GM23338 (cell line): ENCODE data around the gene EFCAB8. TPM values are rescaled to one million over a fixed set of nuclear protein-coding genes. Genes with fewer than 3 reads are reported as not detected.

Experiments used
- ATAC-seq: fragments of 200-7000 bp; cut with Tn5 transposase; 3 replicates; pipeline ENCODE4 v1.9.1; 2020
- DNase-seq: peaks from one replicate; pipeline ENCODE4 v3.0.0-alpha.2; 2015; ENCODE audit warnings: low spot score
- H2AFZ ChIP-seq: fragments of 200-600 bp; sonication (generic); 2 replicates; pipeline ENCODE4 v1.8.0; 2016; ENCODE audit warnings: antibody characterized with exemption, mild to moderate bottlenecking, moderate library complexity
- H3F3A ChIP-seq: fragments of 200-600 bp; sonication (generic); replicated peaks from 2 replicates; pipeline ENCODE4 v1.8.0; 2017; ENCODE audit warnings: antibody characterized with exemption, mixed run types, low read depth
- H3K27ac ChIP-seq: fragments of 200-600 bp; sonication (generic); 2 replicates; pipeline ENCODE4 v1.6.1; 2016; ENCODE audit warnings: low read depth
- H3K27me3 ChIP-seq: fragments of 200-600 bp; sonication (generic); 2 replicates; pipeline ENCODE4 v1.8.0; 2016; ENCODE audit warnings: mild to moderate bottlenecking, mixed run types, moderate library complexity; ENCODE audit not compliant: insufficient read depth
- H3K36me3 ChIP-seq: fragments of 200-600 bp; sonication (generic); 2 replicates; pipeline ENCODE4 v1.8.0; 2016; ENCODE audit warnings: mild to moderate bottlenecking; ENCODE audit not compliant: insufficient read depth
- H3K4me1 ChIP-seq: fragments of 200-600 bp; sonication (generic); 2 replicates; pipeline ENCODE4 v1.8.0; 2016; ENCODE audit warnings: mild to moderate bottlenecking, moderate library complexity; ENCODE audit not compliant: insufficient read depth
- H3K4me2 ChIP-seq: fragments of 200-600 bp; sonication (generic); 2 replicates; pipeline ENCODE4 v1.7.1; 2017; ENCODE audit warnings: mixed run types
- H3K4me3 ChIP-seq: fragments of 200-600 bp; sonication (generic); 2 replicates; pipeline ENCODE4 v1.6.1; 2016; ENCODE audit warnings: mixed run types
- H3K79me2 ChIP-seq: fragments of 200-600 bp; sonication (generic); replicated peaks from 2 replicates; pipeline ENCODE4 v1.8.0; 2017; ENCODE audit warnings: mild to moderate bottlenecking; ENCODE audit not compliant: insufficient read depth
- H3K9me2 ChIP-seq: fragments of 200-600 bp; sonication (generic); 2 replicates; pipeline ENCODE4 v1.8.0; 2017; ENCODE audit not compliant: insufficient read depth
- H4K20me1 ChIP-seq: fragments of 200-600 bp; sonication (generic); replicated peaks from 2 replicates; pipeline ENCODE4 v1.8.0; 2017; ENCODE audit warnings: mild to moderate bottlenecking; ENCODE audit not compliant: insufficient read depth
- H3K27ac Mint-ChIP-seq: 2 replicates; pipeline ENCODE4 v1.8.0; 2020; ENCODE audit warnings: inconsistent platforms, mild to moderate bottlenecking, moderate library complexity, mixed read lengths
- H3K27me3 Mint-ChIP-seq: 3 replicates; pipeline ENCODE4 v1.8.0; 2022; ENCODE audit warnings: low read depth, mild to moderate bottlenecking, moderate library complexity, mixed read lengths, inconsistent platforms; ENCODE audit not compliant: insufficient read depth, poor library complexity
- H3K36me3 Mint-ChIP-seq: 3 replicates; pipeline ENCODE4 v1.8.0; 2021; ENCODE audit warnings: low read depth, mild to moderate bottlenecking, inconsistent platforms, moderate library complexity, mixed read lengths
- H3K4me1 Mint-ChIP-seq: 3 replicates; pipeline ENCODE4 v1.8.0; 2020; ENCODE audit warnings: mild to moderate bottlenecking, inconsistent platforms, mixed read lengths
- H3K4me3 Mint-ChIP-seq: 3 replicates; pipeline ENCODE4 v1.8.0; 2021; ENCODE audit warnings: moderate library complexity, mild to moderate bottlenecking, inconsistent platforms, mixed read lengths
- H3K9me3 Mint-ChIP-seq: 3 replicates; pipeline ENCODE4 v1.8.0; 2020; ENCODE audit warnings: moderate library complexity, mild to moderate bottlenecking, inconsistent platforms, mixed read lengths
- CREB1 ChIP-seq: fragments of 250-450 bp; sonication (Bioruptor Pico); IDR thresholded peaks from 2 replicates; pipeline ENCODE4 v1.5.0; 2020; ENCODE audit warnings: low read depth, mild to moderate bottlenecking, moderate library complexity
- EZH2phosphoT487 ChIP-seq: fragments of 200-600 bp; sonication (generic); IDR thresholded peaks from one replicate; pipeline ENCODE4 v1.8.1; 2018; ENCODE audit warnings: antibody characterized with exemption; ENCODE audit not compliant: unreplicated experiment
- JUNB ChIP-seq: IDR thresholded peaks from one replicate; pipeline ENCODE4 v1.6.1; 2016; ENCODE audit warnings: antibody characterized with exemption; ENCODE audit not compliant: unreplicated experiment
- NANOG ChIP-seq: IDR thresholded peaks from 2 replicates; pipeline ENCODE4 v1.6.1; 2016; ENCODE audit warnings: antibody characterized with exemption, borderline replicate concordance
- POLR2AphosphoS5 ChIP-seq: IDR thresholded peaks from 2 replicates; pipeline ENCODE4 v1.6.1; 2016; ENCODE audit warnings: antibody characterized with exemption, low read depth
- STAT1 ChIP-seq: IDR thresholded peaks from one replicate; pipeline ENCODE4 v1.6.1; 2016; ENCODE audit warnings: antibody characterized with exemption; ENCODE audit not compliant: unreplicated experiment
- ZNF331 ChIP-seq: fragments of 250-450 bp; sonication (Bioruptor Pico); IDR thresholded peaks from 2 replicates; pipeline ENCODE4 v1.5.0; 2020; ENCODE audit warnings: low read depth, mild to moderate bottlenecking, moderate library complexity
- polyA plus RNA-seq: library from polyadenylated mRNA; unstranded; fragments of >200 nt; fragmentation: Nextera tagmentation; extraction: Ambion mirVana; gene quantifications from 2 replicates; pipeline ENCODE4 v1.2.1, GENCODE V29; 2016
- total RNA-seq: library from RNA; depleted of rRNA; stranded (reverse); fragments of >200 nt; shearing (Covaris generic); gene quantifications from 2 replicates; pipeline ENCODE4 v1.2.3, GENCODE V29; 2014
- TF ChIP-seq, protein P1 (sequence below): IDR thresholded peaks from one replicate; pipeline ENCODE4 v1.6.1; 2018; ENCODE audit warnings: antibody characterized with exemption; ENCODE audit not compliant: unreplicated experiment
- TF ChIP-seq, protein P2 (sequence below), 2 experiments: fragments of 200-600 bp in 1 of 2; sonication (generic) in 1 of 2; conservative IDR thresholded peaks; 2 replicates each; pipeline versions ENCODE4 v1.5.1 to v1.6.1; 2016 to 2017; ENCODE audit warnings: antibody characterized with exemption in 2 of 2, low read depth in 2 of 2, mild to moderate bottlenecking in 2 of 2, moderate library complexity in 1 of 2
- TF ChIP-seq, protein P3 (sequence below): fragments of 250-450 bp; sonication (Bioruptor Pico); IDR thresholded peaks from 2 replicates; pipeline ENCODE4 v1.5.0; 2020; ENCODE audit warnings: mild to moderate bottlenecking, moderate library complexity
- TF ChIP-seq, protein P4 (sequence below): IDR thresholded peaks from 2 replicates; pipeline ENCODE4 v1.6.1; 2016; ENCODE audit warnings: antibody characterized with exemption

EFCAB8 gene
- total and polyA plus RNA-seq, 2 experiments from 2014 or later: 0.35 TPM; not detected in 1

DNA sequence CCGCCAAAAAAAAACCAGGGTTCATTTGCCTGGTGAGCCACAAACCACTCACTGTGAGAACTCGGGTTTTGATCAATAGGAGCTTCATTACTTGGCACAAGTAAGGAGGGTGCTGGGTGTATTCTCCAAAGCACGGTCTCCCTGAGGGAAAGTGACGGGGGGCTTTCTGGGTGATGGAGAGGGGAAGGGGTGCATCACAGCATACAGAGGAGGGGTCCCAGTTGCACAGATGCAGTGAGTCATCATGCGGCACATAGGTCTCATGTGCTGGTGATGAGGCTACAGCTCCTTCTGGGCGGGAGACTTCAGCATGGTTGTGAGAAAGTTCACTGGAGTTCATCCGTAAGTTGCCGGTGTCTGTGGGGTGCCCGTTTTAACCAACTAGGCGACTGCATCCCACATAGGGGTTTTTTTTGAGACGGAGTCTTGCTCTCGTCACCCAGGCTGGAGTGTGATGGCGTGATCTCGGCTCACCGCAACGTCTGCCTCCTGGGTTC lies 109.3 kb downstream of the EFCAB8 start (continued):
- TF ChIP-seq, protein P1, sequence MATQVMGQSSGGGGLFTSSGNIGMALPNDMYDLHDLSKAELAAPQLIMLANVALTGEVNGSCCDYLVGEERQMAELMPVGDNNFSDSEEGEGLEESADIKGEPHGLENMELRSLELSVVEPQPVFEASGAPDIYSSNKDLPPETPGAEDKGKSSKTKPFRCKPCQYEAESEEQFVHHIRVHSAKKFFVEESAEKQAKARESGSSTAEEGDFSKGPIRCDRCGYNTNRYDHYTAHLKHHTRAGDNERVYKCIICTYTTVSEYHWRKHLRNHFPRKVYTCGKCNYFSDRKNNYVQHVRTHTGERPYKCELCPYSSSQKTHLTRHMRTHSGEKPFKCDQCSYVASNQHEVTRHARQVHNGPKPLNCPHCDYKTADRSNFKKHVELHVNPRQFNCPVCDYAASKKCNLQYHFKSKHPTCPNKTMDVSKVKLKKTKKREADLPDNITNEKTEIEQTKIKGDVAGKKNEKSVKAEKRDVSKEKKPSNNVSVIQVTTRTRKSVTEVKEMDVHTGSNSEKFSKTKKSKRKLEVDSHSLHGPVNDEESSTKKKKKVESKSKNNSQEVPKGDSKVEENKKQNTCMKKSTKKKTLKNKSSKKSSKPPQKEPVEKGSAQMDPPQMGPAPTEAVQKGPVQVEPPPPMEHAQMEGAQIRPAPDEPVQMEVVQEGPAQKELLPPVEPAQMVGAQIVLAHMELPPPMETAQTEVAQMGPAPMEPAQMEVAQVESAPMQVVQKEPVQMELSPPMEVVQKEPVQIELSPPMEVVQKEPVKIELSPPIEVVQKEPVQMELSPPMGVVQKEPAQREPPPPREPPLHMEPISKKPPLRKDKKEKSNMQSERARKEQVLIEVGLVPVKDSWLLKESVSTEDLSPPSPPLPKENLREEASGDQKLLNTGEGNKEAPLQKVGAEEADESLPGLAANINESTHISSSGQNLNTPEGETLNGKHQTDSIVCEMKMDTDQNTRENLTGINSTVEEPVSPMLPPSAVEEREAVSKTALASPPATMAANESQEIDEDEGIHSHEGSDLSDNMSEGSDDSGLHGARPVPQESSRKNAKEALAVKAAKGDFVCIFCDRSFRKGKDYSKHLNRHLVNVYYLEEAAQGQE: no peak
- TF ChIP-seq JUNB (no peak), NANOG (no peak), CREB1 (CRISPR knock-in tag) (no peak), POLR2AphosphoS5 (no peak)

DNA sequence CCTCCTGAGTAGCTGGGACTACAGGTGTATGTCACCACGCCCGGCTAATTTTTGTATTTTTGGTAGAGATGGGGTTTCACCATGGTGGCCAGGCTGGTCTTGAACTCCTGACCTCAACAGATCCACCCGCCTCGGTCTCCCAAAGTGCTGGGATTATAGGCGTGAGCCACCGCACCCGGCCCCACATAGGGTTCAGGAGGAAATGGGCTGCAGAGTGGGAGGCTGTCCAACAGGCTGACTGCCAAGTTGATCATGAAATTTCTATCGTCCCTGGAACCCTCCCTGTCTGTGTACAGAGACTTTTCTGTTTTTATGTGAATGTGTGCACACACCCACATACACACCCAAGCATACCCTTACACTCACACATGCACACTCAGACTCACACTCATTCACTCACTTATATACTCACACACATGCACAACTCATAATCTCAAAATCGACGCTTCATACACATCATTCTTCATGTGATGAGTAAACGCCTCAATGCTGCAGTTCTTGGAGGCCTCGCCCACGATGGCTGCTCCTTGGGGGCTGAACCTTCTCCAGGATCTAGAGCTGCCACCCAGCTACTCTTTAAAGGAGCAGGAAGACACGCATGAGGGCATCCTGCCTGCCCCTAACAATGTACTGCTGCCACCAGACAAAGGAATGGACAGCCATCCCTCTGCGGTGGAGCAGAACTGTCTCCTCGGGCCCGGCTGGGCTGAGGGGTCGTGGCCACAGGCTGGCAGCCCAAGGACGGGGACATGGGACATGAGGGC lies 109.9 kb downstream of the EFCAB8 start:
- no peak for ATAC-seq
- Mint-ChIP-seq H3K27ac (no peak overlapping the region), H3K4me1 (peaks cover 2% of the 10 kb centered on the region; the same call in 2 of the 3 replicates), H3K27me3 (peaks cover 12% of the 10 kb centered on the region), H3K9me3 (no peaks in the 10 kb centered on the region; the same call in 2 of the 3 replicates), H3K4me3 (no peak overlapping the region), H3K36me3 (no peaks in the 10 kb centered on the region)
- no peak overlapping the region for H3K4me2 ChIP-seq
- H3K36me3 ChIP-seq: no peaks in the 10 kb centered on the region
- no peak overlapping the region for H2AFZ ChIP-seq
- DNase-seq: no peak
- H3K27ac ChIP-seq: no peak overlapping the region
- H4K20me1 ChIP-seq: no peaks in the 10 kb centered on the region
- H3K9me2 ChIP-seq: no peaks in the 10 kb centered on the region
- H3F3A ChIP-seq: 0 out of 2 replicates have a peak, but pooled peaks cover 3% of the 10 kb centered on the region
- H3K27me3 ChIP-seq: no peaks in the 10 kb centered on the region
- H3K79me2 ChIP-seq: no peaks in the 10 kb centered on the region
- H3K4me3 ChIP-seq: no peak overlapping the region
- H3K4me1 ChIP-seq: peaks cover 17% of the 10 kb centered on the region
- TF ChIP-seq, protein P2, sequence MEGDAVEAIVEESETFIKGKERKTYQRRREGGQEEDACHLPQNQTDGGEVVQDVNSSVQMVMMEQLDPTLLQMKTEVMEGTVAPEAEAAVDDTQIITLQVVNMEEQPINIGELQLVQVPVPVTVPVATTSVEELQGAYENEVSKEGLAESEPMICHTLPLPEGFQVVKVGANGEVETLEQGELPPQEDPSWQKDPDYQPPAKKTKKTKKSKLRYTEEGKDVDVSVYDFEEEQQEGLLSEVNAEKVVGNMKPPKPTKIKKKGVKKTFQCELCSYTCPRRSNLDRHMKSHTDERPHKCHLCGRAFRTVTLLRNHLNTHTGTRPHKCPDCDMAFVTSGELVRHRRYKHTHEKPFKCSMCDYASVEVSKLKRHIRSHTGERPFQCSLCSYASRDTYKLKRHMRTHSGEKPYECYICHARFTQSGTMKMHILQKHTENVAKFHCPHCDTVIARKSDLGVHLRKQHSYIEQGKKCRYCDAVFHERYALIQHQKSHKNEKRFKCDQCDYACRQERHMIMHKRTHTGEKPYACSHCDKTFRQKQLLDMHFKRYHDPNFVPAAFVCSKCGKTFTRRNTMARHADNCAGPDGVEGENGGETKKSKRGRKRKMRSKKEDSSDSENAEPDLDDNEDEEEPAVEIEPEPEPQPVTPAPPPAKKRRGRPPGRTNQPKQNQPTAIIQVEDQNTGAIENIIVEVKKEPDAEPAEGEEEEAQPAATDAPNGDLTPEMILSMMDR (conservative IDR thresholded peaks at IDR 0.05; ENCODE audit: low read depth in 2 of 2): no peak
- TF ChIP-seq ZNF331 (no peak), STAT1 (no peak), NANOG (no peak), JUNB (no peak), POLR2AphosphoS5 (no peak), EZH2phosphoT487 (no peak), CREB1 (CRISPR knock-in tag) (no peak)
- TF ChIP-seq, protein P3, sequence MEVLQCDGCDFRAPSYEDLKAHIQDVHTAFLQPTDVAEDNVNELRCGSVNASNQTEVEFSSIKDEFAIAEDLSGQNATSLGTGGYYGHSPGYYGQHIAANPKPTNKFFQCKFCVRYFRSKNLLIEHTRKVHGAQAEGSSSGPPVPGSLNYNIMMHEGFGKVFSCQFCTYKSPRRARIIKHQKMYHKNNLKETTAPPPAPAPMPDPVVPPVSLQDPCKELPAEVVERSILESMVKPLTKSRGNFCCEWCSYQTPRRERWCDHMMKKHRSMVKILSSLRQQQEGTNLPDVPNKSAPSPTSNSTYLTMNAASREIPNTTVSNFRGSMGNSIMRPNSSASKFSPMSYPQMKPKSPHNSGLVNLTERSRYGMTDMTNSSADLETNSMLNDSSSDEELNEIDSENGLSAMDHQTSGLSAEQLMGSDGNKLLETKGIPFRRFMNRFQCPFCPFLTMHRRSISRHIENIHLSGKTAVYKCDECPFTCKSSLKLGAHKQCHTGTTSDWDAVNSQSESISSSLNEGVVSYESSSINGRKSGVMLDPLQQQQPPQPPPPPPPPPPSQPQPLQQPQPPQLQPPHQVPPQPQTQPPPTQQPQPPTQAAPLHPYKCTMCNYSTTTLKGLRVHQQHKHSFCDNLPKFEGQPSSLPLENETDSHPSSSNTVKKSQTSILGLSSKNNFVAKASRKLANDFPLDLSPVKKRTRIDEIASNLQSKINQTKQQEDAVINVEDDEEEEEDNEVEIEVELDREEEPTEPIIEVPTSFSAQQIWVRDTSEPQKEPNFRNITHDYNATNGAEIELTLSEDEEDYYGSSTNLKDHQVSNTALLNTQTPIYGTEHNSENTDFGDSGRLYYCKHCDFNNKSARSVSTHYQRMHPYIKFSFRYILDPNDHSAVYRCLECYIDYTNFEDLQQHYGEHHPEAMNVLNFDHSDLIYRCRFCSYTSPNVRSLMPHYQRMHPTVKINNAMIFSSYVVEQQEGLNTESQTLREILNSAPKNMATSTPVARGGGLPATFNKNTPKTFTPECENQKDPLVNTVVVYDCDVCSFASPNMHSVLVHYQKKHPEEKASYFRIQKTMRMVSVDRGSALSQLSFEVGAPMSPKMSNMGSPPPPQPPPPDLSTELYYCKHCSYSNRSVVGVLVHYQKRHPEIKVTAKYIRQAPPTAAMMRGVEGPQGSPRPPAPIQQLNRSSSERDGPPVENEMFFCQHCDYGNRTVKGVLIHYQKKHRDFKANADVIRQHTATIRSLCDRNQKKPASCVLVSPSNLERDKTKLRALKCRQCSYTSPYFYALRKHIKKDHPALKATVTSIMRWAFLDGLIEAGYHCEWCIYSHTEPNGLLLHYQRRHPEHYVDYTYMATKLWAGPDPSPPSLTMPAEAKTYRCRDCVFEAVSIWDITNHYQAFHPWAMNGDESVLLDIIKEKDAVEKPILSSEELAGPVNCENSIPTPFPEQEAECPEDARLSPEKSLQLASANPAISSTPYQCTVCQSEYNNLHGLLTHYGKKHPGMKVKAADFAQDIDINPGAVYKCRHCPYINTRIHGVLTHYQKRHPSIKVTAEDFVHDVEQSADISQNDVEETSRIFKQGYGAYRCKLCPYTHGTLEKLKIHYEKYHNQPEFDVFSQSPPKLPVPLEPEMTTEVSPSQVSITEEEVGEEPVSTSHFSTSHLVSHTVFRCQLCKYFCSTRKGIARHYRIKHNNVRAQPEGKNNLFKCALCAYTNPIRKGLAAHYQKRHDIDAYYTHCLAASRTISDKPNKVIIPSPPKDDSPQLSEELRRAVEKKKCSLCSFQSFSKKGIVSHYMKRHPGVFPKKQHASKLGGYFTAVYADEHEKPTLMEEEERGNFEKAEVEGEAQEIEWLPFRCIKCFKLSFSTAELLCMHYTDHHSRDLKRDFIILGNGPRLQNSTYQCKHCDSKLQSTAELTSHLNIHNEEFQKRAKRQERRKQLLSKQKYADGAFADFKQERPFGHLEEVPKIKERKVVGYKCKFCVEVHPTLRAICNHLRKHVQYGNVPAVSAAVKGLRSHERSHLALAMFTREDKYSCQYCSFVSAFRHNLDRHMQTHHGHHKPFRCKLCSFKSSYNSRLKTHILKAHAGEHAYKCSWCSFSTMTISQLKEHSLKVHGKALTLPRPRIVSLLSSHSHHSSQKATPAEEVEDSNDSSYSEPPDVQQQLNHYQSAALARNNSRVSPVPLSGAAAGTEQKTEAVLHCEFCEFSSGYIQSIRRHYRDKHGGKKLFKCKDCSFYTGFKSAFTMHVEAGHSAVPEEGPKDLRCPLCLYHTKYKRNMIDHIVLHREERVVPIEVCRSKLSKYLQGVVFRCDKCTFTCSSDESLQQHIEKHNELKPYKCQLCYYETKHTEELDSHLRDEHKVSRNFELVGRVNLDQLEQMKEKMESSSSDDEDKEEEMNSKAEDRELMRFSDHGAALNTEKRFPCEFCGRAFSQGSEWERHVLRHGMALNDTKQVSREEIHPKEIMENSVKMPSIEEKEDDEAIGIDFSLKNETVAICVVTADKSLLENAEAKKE (CRISPR knock-in tag): no peak
- TF ChIP-seq, protein P4, sequence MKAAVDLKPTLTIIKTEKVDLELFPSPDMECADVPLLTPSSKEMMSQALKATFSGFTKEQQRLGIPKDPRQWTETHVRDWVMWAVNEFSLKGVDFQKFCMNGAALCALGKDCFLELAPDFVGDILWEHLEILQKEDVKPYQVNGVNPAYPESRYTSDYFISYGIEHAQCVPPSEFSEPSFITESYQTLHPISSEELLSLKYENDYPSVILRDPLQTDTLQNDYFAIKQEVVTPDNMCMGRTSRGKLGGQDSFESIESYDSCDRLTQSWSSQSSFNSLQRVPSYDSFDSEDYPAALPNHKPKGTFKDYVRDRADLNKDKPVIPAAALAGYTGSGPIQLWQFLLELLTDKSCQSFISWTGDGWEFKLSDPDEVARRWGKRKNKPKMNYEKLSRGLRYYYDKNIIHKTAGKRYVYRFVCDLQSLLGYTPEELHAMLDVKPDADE: no peak
